WTC11 (cell line): ENCODE measurements around the gene TP53I13.

ENCODE experiments used
- E2F4 ChIP-seq: sonication (generic); formaldehyde crosslinking; IDR thresholded peaks from 2 replicates; pipeline ENCODE4 v1.8.1; 2022; ENCODE audit warnings: low read depth, mild to moderate bottlenecking, moderate library complexity, missing genetic modification reagents, borderline replicate concordance
- TEAD4 ChIP-seq: sonication (generic); formaldehyde crosslinking; IDR thresholded peaks from 2 replicates; pipeline ENCODE4 v1.8.0; 2022; ENCODE audit warnings: mild to moderate bottlenecking, missing genetic modification reagents
- ZNF317 ChIP-seq: sonication (generic); formaldehyde crosslinking; IDR thresholded peaks from 2 replicates; pipeline ENCODE4 v1.8.1; 2023; ENCODE audit warnings: low read depth, mild to moderate bottlenecking, moderate library complexity, missing genetic modification reagents, borderline replicate concordance
- TF ChIP-seq, protein P1 (sequence below): fragments of 200-600 bp; IDR thresholded peaks from 2 replicates; pipeline ENCODE4 v1.8.0; 2022; ENCODE audit warnings: antibody characterized with exemption

DNA sequence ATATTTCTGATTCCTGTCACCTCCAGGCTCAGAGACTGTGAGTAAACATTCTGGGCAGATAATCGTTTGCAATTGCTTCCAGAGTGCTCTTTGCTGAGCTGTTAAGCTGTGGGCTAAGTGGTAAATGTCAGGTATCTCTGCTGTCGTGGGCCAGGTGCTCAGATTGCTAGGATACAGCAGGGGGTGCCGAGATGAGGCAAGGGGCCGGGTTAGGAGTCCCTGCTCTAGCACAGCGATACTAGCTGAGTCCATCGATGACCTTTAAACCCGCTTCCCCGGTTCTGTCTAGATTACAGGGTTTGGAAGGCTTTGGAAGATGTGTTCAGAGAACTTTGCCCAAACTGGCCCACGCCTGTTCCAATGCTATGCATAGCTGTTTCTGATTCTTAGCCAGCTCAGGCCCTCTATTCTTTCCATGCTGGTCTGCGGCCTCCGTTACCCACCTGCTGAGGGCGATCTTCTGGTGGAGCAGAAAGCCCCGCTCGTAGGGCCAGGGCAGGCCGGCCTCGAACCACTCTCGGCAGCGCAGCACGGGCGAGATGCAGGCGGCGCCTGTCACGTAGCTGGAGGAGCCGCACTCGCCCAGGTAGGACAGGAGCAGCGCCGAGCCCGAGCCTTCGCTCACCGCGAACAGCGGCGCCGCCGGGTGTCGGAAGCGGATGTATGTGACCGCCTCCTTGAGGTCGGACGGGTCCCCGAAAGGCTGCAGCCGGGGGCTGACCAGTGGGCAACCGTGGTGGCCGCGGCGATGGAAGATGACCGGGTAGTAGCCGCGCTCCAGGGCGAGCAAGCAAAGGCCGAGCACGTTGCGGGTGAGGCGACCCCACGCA lies 2.6 kb upstream of the TP53I13 start:
- TF ChIP-seq, protein P1, sequence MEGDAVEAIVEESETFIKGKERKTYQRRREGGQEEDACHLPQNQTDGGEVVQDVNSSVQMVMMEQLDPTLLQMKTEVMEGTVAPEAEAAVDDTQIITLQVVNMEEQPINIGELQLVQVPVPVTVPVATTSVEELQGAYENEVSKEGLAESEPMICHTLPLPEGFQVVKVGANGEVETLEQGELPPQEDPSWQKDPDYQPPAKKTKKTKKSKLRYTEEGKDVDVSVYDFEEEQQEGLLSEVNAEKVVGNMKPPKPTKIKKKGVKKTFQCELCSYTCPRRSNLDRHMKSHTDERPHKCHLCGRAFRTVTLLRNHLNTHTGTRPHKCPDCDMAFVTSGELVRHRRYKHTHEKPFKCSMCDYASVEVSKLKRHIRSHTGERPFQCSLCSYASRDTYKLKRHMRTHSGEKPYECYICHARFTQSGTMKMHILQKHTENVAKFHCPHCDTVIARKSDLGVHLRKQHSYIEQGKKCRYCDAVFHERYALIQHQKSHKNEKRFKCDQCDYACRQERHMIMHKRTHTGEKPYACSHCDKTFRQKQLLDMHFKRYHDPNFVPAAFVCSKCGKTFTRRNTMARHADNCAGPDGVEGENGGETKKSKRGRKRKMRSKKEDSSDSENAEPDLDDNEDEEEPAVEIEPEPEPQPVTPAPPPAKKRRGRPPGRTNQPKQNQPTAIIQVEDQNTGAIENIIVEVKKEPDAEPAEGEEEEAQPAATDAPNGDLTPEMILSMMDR, result no peak
- TF ChIP-seq TEAD4 (no peak; the same call in 1 of the 2 replicates), E2F4 (CRISPR knock-in tag) (no peak), ZNF317 (CRISPR knock-in tag) (no peak)
